Measurements from ENCODE around the gene HADHB.
A peak's percentile ranks its signal among the peaks of the same experiment; 100 is the strongest.
"Not testable (repeated sequence)": the region's sequence is repeated elsewhere in the genome, so short reads cannot be mapped to it uniquely, and the experiment has no call there.

HADHB gene

GRCh38 chr2:26298638-26299393 is 54.1 kb downstream of the HADHB start:
- DNase-seq = peak; percentile 31

GRCh38 chr2:26299471-26300101 is 54.8 kb downstream of the HADHB start:
- peak; percentile 14 for DNase-seq

GRCh38 chr2:26300234-26300925 is 55.6 kb downstream of the HADHB start:
- DNase-seq = no peak

- DNase-seq = no peak
These were observed 58.1 kb downstream of the HADHB start for GRCh38 chr2:26302846-26303245.

- not testable (repeated sequence) for DNase-seq
These were observed 60.4 kb downstream of the HADHB start for GRCh38 chr2:26305094-26305493.

- DNase-seq = no peak
These were observed 60.8 kb downstream of the HADHB start for GRCh38 chr2:26305540-26305939.

DNA sequence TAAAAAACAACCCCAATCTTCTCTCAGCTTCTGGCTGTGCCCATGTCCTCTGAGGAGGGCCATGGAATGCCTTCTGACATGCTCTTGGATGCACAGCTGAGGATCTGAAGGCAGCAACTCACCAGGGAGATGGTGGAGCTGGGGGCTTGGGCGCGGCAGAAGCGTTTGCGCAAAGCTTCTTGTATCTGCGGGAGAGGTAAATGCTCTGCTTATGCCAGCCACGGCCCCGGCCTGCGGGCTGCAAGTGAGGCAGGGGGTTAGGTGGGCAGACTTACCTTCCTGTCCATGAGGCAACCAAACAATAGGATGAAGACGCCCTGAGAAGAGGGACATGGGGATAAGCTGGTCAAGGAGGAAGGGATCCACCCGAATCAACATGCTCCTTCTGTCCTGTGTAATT is 65.2 kb downstream of the HADHB start:
- DNase-seq = no peak

GRCh38 chr2:26312471-26312870 is 67.7 kb downstream of the HADHB start:
- no peak for DNase-seq

- no peak for DNase-seq
These were observed 68.7 kb downstream of the HADHB start for GRCh38 chr2:26313446-26313845.

DNA sequence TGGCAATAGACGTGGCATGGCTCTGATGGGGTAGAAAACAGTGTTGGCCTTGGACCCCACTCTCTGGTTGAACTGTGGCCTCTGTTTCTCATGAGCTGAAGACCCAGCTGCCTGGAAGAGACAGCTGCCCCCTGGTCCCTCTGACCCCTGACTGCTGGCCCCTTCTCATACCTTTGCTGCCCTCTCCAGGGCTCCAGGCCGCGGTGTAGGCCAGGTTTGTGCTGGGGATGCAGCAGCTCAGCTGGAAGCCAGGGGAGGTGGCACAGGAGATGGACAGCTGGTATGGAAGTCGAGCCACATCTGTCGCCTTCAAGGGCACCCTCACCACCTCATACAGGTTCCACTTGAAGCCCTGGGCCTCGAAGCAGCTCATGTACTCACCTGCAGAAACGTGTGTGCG is 69.5 kb downstream of the HADHB start:
- no peak for DNase-seq

GRCh38 chr2:26316041-26316440 is 71.3 kb downstream of the HADHB start:
- DNase-seq = no peak

DNA sequence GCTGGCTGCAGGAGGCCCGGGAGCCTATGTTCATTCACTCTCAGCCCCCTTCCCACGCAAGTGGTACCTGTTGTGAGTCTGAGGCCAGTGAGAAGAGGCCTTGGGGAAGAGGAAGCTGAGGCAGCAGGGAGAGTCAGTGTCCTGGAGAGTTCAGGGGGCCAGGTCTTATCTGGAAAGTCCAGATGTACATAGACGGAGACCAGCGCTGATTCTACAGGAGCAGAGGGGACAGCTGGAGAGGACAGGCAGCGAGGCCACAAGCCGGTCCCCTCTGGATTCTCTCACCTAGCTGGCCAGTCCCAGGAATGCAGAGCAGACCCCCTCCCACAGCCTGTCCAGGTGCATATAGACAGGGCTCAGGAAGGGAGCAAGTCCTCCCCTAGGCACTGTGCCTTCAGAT is 72.1 kb downstream of the HADHB start:
- no peak for DNase-seq

DNA sequence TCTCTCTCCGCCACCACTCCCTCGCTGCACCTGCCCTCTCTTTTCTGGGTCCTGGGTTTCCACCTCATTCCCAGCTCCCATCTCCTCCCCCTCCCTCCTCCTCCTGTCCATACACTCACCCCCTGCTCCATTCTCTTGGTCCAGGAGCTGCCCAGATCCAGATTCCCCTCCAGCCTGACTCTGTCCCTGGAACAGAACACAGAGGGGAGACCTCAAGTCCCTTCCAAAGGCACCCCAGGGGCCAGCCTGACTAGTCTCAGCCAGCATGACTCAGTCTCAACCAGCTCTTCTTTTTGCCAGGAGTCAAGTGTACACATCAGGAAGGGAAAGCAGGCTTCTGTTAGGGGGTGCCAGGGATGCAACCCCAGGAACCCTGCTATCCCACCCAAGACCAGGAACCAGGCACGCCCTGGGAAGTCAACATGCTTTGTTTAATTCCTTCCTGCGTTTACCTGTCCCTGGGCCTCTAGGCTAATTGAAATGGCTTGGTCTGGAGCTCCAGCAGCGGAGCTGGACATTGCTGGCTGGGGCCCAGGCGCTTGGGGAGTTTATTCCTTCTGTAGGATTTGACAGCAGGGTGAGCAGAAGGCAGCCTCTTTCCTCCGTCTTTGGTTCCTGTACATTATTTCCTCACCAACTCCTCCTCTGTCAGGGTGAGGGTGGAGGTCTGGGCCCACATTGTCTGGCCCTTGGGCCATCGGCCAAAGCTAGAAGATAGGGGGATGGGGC is 72.8 kb downstream of the HADHB start:
- no peak for DNase-seq

GRCh38 chr2:26318950-26319349 is 74.2 kb downstream of the HADHB start:
- no peak for DNase-seq

GRCh38 chr2:26324479-26324878 is 79.7 kb downstream of the HADHB start:
- DNase-seq = not testable (repeated sequence)

DNA sequence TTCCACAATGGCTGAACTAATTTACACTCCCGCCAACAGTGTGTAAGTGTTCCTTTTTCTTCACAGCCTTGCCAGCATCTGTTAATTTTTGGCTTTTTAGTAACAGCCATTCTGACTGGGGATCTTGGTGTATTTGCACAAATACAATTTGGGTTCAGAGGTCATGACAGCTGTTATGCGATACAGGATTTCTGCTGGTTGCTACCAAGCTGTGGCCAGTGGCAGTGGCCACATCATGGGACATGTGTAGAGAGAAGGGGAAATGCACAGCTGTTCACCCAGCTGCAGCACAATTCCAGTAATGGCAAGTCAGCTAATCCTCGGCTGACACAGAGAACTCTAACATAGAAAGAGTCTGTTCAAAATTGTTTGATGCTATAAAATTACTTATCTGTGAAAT is 80.2 kb downstream of the HADHB start:
- DNase-seq = no peak

DNA sequence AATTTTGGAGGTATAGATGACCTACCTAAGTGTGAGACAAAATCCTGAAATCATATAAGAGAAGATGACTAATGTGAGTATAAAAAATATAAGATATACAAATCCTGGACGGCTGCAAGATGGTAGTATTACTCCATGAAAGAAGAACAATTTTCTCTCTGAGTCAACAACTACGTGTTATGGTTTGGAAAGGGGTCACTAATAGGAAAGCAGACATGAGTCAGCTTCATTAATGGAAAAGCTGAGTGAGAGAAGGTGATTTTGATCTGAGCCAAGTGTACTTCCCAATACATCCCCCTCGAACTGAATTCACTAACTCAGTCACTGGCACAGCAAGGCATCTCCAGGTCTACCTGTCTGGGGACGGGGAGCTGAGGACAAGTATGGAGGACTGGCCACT is 81.1 kb downstream of the HADHB start:
- no peak for DNase-seq

DNA sequence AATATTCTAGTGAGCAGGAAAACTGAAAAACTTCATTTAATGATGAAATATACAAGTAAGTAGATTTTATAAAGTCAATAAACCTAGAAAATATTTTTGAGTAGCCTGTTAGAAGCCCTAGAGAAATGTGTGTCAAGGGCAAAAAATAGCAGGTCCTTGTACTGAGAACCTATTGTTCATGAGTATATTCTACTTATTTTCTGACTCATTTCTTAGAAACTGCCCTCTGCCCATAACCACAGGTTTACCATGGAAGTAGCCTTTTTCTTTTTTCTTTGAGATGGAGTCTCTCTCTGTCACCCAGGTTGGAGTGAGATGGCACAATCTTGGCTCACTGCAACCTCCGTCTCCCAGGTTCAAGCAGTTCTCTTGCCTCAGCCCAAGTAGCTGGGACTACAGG is 81.8 kb downstream of the HADHB start:
- DNase-seq = no peak

DNA sequence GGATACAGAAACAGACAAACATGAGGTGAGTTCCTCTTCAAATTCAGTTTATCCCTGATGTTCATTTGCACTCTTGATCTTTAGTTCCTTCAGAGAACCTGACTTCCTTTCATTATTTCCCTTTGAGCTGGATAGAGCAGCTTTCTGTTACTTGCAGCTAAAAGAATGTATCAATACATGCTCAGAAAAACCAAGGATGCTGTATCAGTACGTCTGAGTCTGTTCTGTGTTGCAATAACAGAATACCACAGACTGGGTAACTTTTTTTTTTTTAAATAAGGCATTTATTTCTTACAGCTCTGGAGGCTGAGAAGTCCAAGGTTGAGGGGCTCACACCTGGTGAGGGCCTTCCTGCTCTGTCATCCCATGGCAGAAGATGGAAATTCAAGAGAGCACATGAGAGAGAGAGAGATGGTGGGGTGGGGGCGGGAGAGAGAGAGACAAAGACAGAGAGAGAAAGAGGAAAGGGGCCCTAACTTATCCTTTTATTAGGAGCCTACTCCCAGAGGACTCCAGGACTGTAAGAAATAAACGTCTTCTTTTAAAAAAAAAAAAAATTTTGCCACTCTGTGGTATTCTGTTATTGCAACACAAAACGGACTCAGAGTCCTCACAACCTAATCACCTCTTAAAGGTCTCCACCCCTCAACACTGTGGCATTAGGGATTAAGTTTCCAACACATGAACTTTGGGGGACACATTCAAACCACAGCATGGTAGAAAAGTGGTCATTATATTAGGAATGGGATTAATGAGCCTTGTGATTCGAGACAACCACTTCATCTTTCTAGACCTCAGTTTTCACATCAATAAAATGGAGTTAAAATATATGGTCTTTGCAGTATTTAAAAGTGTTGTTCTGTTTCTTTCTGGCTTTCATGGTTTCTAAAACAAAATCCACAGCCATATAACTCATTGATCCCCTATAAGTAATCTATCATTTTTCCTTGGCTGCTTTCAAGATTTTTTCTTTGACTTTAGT is 82.8 kb downstream of the HADHB start:
- no peak for DNase-seq

DNA sequence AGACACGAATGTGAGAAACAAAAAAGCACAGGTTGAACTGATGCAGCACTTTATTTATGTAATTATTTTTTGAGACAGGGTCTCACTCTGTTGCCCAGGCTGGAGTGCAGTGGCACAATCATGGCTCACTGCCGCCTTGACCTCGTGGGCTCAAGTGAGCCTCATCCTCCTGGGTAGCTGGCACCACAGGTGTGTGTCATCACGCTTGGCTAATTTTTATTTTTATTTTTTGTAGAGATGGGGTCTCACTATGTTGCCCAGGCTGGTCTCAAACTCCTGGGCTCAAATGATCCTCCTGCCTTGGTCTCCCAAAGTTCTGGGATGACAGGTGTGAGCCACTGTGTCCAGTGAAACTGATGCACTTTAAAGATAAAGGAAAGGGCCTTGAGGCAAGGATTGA is 84.3 kb downstream of the HADHB start:
- not testable (repeated sequence) for DNase-seq

- DNase-seq = peak; percentile 83
These were observed 85.4 kb downstream of the HADHB start for GRCh38 chr2:26330114-26330549.

GRCh38 chr2:26330604-26331003 is 85.9 kb downstream of the HADHB start:
- no peak for DNase-seq

All from midbrain (tissue), 1 donor.